PFSK-1 (cell line): ENCODE measurements around the gene NRP2.

Experiments used
- POLR2AphosphoS5 ChIP-seq: IDR thresholded peaks from 2 replicates; pipeline ENCODE4 v1.6.1; 2012; ENCODE audit warnings: low read depth, mild to moderate bottlenecking, control low read depth, low read length, moderate library complexity
- REST ChIP-seq, 2 experiments: IDR thresholded peaks; 2 replicates each; pipeline versions ENCODE4 v1.6.1 to v1.8.0; 2011 to 2012; ENCODE audit warnings: low read depth in 2 of 2, low read length in 2 of 2, control low read depth in 1 of 2, inconsistent platforms in 1 of 2, mild to moderate bottlenecking in 1 of 2, moderate library complexity in 1 of 2; ENCODE audit not compliant: insufficient read depth in 1 of 2
- SIN3A ChIP-seq: IDR thresholded peaks from 2 replicates; pipeline ENCODE4 v1.6.1; 2012; ENCODE audit warnings: mild to moderate bottlenecking, low read length, moderate library complexity, borderline replicate concordance; ENCODE audit not compliant: insufficient read depth
- TAF1 ChIP-seq: IDR thresholded peaks from 2 replicates; pipeline ENCODE4 v1.6.1; 2012; ENCODE audit warnings: low read length, control low read depth, borderline replicate concordance; ENCODE audit not compliant: insufficient read depth

- TF ChIP-seq POLR2AphosphoS5, result no peak
- no peak for TF ChIP-seq REST (IDR thresholded peaks at IDR 0.05; ENCODE audit: insufficient read depth in 1 of 2, low read depth in 2 of 2, low read length in 2 of 2)
- TF ChIP-seq SIN3A, result no peak
- TF ChIP-seq TAF1, result no peak
Measured at GRCh38 chr2:205749078-205749477, 66.8 kb downstream of the NRP2 start.
